Esophagus muscularis mucosa (tissue), 4 donors: ENCODE results near the gene STAT5B. TPM values are rescaled to one million over a fixed set of nuclear protein-coding genes. Genes with fewer than 3 reads are reported as not detected.

Experiments
- DNase-seq: peaks from one replicate; pipeline ENCODE4 v3.0.0-alpha.2; 2017; ENCODE audit errors: extremely low spot score
- H3K27ac ChIP-seq, 4 donors: fragments of 200-600 bp; sonication (generic); replicated peaks in 1 of 4; 1 replicate in 3 of 4; 2 replicates in 1 of 4; pipeline ENCODE4 v1.5.1; 2016 to 2019; ENCODE audit warnings: mild to moderate bottlenecking in 1 of 4
- H3K27me3 ChIP-seq, 4 donors: fragments of 200-600 bp; sonication (generic); one replicate each; pipeline versions ENCODE4 v1.5.1 to v1.6.0; 2016 to 2019
- H3K36me3 ChIP-seq, 4 donors: fragments of 200-600 bp; sonication (generic); one replicate each; pipeline ENCODE4 v1.5.1; 2016 to 2019
- H3K4me1 ChIP-seq, 4 donors: fragments of 200-600 bp; sonication (generic); one replicate each; pipeline ENCODE4 v1.5.1; 2016 to 2019
- H3K4me3 ChIP-seq, 4 donors: fragments of 200-600 bp; sonication (generic); 1 replicate in 2 of 4; 2 replicates in 2 of 4; pipeline ENCODE4 v1.5.1; 2016 to 2019; ENCODE audit warnings: mild to moderate bottlenecking in 4 of 4, moderate library complexity in 1 of 4
- H3K9me3 ChIP-seq, 4 donors: fragments of 200-600 bp; sonication (generic); 1 replicate in 3 of 4; 2 replicates in 1 of 4; pipeline ENCODE4 v1.5.1; 2016 to 2019
- CTCF ChIP-seq, 3 experiments: fragments of 200-600 bp in 2 of 3; fragments of 450-650 bp in 1 of 3; sonication (generic) in 2 of 3; IDR thresholded peaks; one replicate each; pipeline ENCODE4 v1.5.1; 2017 to 2019; ENCODE audit warnings: antibody characterized with exemption in 3 of 3, mild to moderate bottlenecking in 2 of 3, moderate library complexity in 1 of 3
- EP300 ChIP-seq: sonication (generic); formaldehyde crosslinking; IDR thresholded peaks from one replicate; pipeline ENCODE4 v1.6.1; 2017; ENCODE audit warnings: antibody characterized with exemption
- POLR2A ChIP-seq: fragments of 450-650 bp; IDR thresholded peaks from one replicate; pipeline ENCODE4 v1.6.1; 2017; ENCODE audit warnings: antibody characterized with exemption, moderate library complexity, mild to moderate bottlenecking, low read depth
- POLR2AphosphoS5 ChIP-seq, 2 donors: sonication (generic); formaldehyde crosslinking; IDR thresholded peaks; one replicate each; pipeline ENCODE4 v1.6.1; 2017; ENCODE audit warnings: antibody characterized with exemption in 2 of 2
- WGBS: methylation state at CpG from one replicate; pipeline ENCODE4 v1.1.5; 2018; 5-methylcytosine and 5-hydroxymethylcytosine counted together
- intact Hi-C: fragments of 100-400 bp; cut with DNase I; formaldehyde crosslinking; loops from one replicate; pipeline ENCODE4 v1.15.1; 2023
- total RNA-seq, 4 donors: library from RNA; depleted of rRNA; stranded (reverse); fragments of >200 nt; gene quantifications; one replicate each; pipeline versions ENCODE4 v1.1.0 to v1.2.1, GENCODE V29; 2016

STAT5B gene
- total RNA-seq, 4 donors from 2014 or later = 75.0 to 93.4 (median 85.2) TPM

GRCh38 chr17:42183741-42184711 lies 92.2 kb downstream of the STAT5B start:
- Histone ChIP-seq H3K4me1 (peaks cover 31 to 42% (median 36%) of the 10 kb centered on the region in 4 donors), H3K27ac (peak overlapping the region; percentile 63 to 77 (median 71)), H3K27me3 (peaks cover 0 to 32% (median 19%) of the 10 kb centered on the region in 4 donors), H3K9me3 (no peaks in the 10 kb centered on the region), H3K36me3 (no peaks in the 10 kb centered on the region), H3K4me3 (peak overlapping the region; percentile 59 to 67 (median 60))
- no peak for DNase-seq
- 11% methylated on average over 27 of the region's 83 CpGs for WGBS
- intact Hi-C loops = no loop called here
- TF ChIP-seq CTCF (IDR thresholded peaks at IDR 0.05) (peak; percentile 88 to 93 (median 89)), POLR2AphosphoS5 (IDR thresholded peaks at IDR 0.05) (peak; percentile 46 to 73), POLR2A (no peak)

DNA sequence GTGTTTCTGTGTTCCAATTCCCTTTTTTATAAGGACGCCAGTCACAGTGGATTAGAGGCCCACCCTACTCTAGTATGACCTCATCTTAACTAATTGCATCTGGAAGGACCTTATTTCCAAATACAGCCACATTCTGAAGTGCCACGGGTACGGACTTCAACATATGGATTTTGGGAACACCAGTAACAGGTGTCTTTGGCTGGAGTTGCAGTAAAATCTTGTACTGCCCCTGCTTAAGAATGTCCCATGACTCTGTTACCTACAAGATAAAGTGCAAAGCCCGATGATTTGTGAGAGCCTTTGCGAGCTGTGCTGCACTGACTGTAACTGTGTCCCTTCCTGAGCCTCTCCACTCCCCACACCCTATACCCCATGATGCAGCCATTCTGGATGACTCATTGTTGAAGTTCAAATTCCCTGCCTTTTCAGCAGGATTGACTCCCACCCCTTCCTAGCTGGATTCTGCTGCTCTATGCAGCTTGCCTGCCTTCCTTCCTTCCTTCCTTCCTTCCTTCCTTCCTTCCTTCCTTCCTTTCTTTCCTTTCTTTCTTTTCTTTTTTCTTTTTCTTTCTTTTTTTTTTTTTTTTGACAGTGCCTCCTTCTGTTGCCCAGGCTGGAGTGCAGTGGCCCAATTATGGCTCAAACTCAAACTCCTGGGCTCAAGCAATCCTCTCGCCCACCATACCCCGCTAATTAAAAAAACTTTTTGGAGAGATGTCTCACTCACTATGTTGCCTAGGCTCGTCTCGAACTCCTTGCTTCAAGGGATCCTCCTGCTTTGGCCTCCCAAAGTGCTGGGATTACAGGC lies 93.1 kb downstream of the STAT5B start:
- no peak for DNase-seq
- Histone ChIP-seq H3K27ac (peak overlapping the region; percentile 63 to 77 (median 71)), H3K4me1 (peaks cover 31 to 42% (median 36%) of the 10 kb centered on the region in 4 donors), H3K36me3 (no peaks in the 10 kb centered on the region), H3K27me3 (peaks cover 0 to 37% (median 19%) of the 10 kb centered on the region in 4 donors), H3K9me3 (no peaks in the 10 kb centered on the region), H3K4me3 (peak overlapping the region; percentile 59 to 67 (median 60))
- no peak for TF ChIP-seq EP300
- TF ChIP-seq CTCF (IDR thresholded peaks at IDR 0.05) = no peak
- TF ChIP-seq POLR2AphosphoS5 (IDR thresholded peaks at IDR 0.05) = no peak
- TF ChIP-seq POLR2A = no peak
- 70% methylated on average over 9 of the region's 9 CpGs for WGBS
- intact Hi-C loops = no loop called here

GRCh38 chr17:42181851-42182207 lies 94.4 kb downstream of the STAT5B start:
- no peak overlapping the region for H3K27ac ChIP-seq
- H3K4me3 ChIP-seq = no peak overlapping the region
- peaks cover 0 to 46% (median 19%) of the 10 kb centered on the region in 4 donors for H3K27me3 ChIP-seq
- H3K4me1 ChIP-seq = peaks cover 31 to 42% (median 36%) of the 10 kb centered on the region in 4 donors
- H3K9me3 ChIP-seq = no peaks in the 10 kb centered on the region
- intact Hi-C loops = no loop called here
- H3K36me3 ChIP-seq = no peaks in the 10 kb centered on the region
- WGBS = 89% methylated on average over 2 of the region's 2 CpGs
- TF ChIP-seq POLR2AphosphoS5 (IDR thresholded peaks at IDR 0.05) (no peak), EP300 (no peak)
- no peak for DNase-seq

DNA sequence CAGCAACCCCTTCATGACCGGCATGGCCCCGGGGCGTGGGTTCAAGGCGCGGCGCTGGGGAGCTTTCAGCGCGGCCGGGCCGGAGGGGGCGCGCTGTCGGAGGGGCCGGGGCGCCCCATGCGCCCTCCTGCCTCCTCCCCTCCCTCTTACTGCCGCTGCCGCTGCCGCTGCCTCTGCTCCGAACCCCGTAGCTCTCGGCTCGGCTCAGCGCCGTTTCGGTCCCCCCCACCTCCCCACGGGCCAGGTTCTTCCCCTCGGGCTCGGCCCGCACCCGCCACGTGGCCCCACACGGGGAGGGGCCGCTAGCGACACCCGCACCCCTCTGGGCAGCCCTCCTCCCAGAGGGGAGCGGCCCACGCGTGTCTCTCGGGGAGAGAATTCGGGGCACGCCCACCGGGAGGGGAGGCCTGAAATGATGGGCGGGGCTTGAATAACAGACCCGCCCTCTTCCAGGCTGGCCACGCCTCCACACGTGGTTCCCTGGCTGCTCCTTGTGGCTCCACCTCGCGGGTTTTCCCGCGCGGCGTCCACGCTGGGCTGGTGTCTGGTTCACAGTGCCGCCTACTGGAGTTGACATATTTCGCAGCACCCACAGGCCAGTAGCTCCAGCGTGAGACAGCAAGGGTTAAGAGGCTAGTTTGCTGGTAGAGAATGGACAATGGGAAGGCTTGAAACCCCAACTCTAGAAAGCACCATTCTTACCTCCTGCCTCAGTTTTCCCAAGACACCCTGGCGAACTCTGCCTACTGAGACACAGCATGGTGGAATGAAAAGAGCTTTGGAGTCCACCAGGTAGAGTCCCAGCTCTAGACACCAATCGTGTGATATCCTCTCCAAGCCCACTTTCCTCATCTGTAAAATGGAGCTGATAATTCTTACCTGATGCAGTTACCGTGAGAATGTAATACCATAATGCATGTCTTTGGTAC lies 95.0 kb downstream of the STAT5B start, which contains the start of gene KCNH4:
KCNH4 (minus strand) TSS at position 221 of the 929 bp plus-strand sequence; CDS start at position 24, 197 bp downstream.
- intact Hi-C loops = no loop called here
- H3K9me3 ChIP-seq = no peaks in the 10 kb centered on the region
- no peaks in the 10 kb centered on the region for H3K36me3 ChIP-seq
- peak within 1 kb of the TSS; percentile 43 to 55 (median 48) for H3K4me3 ChIP-seq
- WGBS = 6% methylated on average over 39 of the region's 60 CpGs
- H3K27ac ChIP-seq = no peak within 1 kb of the TSS
- peak in 1 of 2 donors; percentile 31 for TF ChIP-seq POLR2AphosphoS5 (IDR thresholded peaks at IDR 0.05)
- TF ChIP-seq CTCF (IDR thresholded peaks at IDR 0.05) = peak; percentile 23 to 43 (median 41)
- TF ChIP-seq POLR2A = no peak
- TF ChIP-seq EP300 = no peak
- peaks cover 31 to 42% (median 36%) of the 10 kb centered on the region in 4 donors for H3K4me1 ChIP-seq
- DNase-seq = no peak
- peaks cover 0 to 46% (median 19%) of the 10 kb centered on the region in 4 donors for H3K27me3 ChIP-seq
